Stimulated activated CD8-positive, alpha-beta memory T cell treated with anti-CD3 and anti-CD28 coated beads, Interleukin-15, amount 100 ng/mL, for 48 hours (primary cell): ENCODE data around the gene PARD3.

Experiments
- DNase-seq, 2 donors: peaks; one replicate each; pipeline ENCODE4 v3.0.0-alpha.2; 2020; ENCODE audit warnings: low read depth in 2 of 2

The PARD3 gene

DNA sequence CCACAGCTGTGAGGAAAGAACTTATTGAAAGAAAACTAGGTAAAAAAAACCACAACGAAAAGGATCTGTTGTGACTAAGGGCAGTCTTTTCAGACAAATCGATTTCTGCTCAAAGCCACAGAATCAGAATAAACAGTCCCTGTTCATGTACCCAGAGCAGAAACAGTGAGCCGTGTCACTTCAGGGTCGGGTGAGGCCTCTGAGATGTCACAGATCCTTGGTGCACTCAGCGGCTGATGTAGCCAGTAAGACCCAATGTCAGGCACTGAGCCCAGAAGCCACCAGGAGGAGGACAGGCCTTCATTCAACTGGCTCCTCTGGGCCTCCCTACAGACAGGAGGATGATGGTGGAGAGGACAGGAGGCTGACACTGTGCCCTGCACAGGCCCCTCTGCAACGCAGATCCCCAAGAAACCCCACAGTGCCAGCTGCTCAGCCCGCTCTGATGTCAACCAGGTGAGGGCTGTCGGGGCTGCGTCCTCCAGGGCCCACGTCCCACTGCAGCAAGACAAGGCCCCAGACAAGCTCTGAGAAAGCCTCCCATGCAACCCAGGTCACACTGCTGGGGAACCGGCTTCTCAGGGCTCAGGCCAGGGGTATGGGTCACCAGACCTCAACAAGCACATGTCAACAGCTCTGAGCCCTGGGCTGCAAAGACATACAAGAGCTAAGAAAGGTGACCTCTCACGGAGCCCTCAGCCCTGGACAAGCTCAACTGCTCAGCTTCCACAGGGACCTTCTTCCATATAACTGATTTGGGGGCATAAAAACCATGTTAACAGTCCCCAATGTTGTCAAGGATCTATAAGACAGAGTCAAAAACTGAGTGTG, 190.6 kb downstream of the PARD3 start:
- DNase-seq = no peak

DNA sequence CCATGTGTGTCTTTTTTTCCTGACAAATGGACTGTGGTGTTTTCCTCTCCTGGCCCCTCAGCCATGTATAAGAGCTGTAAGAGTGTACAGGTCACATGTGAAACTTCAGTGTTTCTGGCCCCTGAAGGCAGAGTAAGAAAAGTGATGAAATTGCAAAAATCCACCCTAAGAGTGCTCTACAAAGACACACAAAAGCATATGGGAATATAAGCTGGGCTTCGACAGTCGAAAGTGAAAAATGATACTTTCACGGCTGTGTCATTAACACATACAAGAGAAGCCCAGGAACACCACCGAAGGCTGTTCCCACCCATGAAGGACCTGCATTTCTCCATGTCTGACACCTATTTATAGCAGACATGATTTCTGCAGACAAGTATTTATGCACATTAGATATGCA, 192.2 kb downstream of the PARD3 start:
- DNase-seq = no peak

DNA sequence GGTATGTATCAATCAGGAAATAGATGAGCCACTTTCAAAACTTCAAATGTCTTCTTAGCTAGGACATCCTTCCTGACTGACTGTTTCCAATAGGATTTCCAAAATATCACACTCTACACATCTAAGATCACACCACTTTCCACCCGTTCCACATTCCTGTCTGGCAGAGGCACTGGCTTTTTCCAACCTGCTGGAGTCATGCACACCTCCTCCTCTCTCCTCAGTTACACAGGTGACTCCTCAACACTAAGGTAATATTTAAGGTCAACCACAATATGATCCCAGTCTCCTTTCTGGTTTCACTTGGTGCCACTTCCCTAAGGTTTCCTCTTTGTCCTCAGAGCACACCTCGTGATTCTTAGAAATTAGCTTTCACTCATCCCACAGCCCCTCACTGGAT, 196.5 kb downstream of the PARD3 start:
- DNase-seq = no peak

DNA sequence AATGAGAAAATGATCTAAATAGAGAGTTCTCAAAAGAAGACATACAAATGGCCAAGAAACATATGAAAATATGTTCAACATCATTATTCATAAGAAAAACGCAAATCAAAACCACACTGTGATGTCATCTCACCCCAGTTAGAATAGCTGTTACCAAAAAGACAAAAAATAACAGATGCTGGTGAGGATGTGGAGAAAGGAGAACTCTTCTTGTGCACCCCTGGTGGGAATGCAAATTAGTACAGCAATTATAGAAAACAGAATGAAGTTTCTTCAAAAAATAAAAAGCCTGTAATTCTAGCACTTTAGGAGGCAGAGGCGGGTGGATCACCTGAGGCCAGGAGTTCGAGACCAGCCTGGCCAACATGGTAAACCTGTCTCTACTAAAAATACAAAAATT, 199.3 kb downstream of the PARD3 start:
- DNase-seq = no peak

DNA sequence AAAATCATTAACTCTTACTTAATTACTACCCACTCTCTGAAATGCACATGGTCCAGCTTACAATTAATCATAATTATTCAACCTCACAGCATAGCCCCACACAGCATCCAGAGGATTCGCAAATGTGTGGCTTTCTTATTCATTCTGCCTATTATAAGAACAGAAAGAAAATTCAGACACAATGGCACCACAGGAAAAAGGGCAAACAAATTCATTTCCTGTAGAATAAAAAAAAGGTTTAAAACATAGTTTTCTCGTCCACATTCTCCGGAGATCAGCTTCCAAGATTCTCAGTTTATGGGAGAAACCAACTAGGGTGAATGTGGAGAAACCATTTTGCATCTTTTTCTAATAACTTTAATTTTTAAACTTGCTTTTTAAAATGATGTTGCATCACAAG, 201.6 kb downstream of the PARD3 start:
- DNase-seq = no peak

DNA sequence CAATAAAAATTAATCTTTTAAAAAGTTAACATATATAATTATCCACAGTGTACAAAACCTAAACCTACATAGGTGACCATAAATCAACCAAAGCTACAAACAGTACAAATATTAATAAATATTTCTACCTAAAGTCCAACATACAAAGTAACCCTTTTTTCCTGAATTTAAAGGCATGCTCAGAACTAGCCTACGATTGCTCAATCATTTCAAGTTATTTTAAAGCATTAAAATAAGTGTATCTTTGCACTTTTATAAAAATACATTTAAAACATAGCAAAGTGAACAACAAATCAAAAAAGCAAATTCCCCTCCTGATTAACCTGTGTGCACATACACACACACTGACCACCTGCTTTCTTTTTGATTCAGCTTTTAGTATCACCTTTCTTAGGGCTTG, 202.2 kb downstream of the PARD3 start:
- no peak for DNase-seq

DNA sequence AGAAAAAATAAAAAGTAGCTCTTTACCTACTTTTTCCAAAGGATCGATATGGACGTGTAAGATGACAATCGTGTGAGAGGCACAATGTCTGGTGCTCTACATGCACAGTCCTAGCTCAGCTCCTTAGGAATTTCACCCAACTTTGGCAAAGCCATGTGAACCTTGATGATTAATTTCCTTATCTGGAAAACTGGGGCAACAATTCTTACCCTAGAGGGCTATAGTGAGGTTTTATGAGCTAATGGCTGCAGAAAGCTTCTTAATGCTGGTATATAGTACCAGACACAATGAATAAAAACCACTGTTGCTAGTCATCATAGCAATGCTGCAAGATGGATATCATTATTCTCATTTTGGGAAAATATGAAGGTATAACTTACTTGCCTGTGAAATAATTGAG, 202.7 kb downstream of the PARD3 start:
- DNase-seq = no peak

DNA sequence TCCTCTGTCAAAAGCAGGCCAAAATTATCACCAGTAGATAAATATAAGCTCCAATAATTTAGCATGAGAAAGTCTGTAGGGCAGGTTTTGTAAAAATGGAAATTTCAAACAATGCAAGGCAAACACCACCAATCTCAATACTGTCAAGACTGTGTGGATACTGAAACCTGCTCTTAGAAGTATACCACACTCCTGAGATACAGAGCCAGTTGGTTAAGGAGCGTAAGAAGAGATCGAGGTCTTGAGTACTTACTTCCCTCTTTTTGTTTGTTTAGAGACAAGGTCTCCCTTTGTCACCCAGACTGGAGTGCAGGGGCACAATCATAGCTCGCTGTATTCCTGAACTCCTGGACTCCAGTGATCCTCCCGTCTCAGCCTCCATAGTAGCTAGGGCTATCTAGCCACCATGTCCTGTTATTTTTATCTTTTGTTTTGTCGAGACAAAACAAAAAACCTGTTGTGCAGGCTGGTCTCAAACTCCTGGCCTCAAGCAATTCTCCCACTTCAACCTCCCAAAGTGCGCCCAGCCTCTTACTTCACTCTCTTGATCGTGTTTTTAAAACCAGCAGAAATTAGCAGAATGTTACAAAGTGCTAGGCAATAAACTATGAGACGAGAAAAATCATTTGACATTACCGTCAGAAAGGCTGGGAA, 205.7 kb downstream of the PARD3 start:
- no peak for DNase-seq

DNA sequence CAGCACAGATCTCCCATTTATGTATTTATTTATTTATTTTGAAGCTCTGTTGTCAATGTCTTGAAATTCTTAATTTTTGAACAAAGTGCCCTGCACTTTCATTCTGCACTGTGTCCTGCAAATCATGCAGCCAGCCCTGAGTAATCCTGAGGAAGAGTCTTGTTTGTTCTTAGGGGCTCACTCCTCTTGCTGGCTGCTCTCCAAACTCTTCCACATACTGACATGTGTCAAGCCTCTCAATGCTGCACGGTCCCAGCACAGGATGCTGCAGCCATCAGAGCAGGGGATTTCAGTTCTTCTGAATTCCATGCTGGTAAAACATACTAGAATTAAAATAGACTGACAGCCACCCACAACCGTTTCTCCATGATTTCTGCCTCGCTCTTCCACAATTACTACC, 207.2 kb downstream of the PARD3 start:
- DNase-seq = no peak

DNA sequence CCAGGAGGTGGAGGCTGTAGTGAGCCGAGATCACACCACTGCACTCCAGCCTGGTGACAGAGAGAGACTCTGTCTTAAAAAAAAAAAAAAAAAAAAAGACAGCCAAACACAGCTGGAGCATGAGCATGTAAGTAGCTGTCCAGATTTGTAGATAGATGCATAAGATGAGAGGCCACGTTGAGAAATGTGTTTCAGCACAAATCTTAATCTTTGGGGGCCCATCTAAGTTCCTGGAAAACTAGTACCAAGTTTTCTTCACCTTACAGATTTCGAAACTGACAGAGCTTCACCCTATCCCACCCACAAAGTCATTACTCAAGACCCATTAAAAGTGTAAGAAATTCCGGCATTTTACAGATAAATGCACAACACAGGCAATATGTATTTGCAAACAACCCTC, 208.2 kb downstream of the PARD3 start:
- no peak for DNase-seq

DNA sequence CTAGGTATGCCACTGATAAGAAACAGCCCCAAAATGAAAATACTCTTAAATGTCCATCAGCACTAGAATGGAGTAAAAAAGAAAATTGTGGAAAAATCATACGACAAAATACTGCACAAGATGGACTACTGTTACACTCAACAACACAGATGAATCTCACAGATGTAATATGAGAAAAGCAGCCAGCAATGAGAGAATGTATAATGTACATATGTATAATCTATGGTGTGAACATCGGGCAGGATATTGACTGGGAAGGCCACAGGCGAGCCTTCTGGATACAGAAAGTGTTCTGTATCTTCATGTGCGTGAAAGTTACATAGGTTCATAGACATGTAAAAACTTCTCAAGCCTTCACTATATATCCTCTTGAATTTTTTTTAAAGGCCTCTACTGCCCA, 212.6 kb downstream of the PARD3 start:
- no peak for DNase-seq

DNA sequence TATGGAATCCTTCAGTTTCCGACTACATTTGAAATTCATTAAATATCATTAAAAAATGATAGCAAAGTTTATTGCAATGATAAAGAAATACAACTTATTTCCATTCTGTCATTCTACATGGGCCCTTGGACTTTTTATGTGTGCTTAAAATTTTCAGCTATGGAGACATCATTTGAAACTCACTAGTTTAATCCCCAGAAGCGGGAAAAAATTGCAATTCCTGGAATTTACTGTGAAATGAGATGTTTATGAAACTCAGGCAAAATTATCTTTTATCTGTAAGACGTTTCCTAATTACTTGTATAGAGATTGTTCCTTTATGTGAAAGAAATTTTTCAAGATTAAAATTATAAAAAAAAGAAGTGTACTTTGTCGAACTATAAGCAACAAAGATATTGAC, 213.4 kb downstream of the PARD3 start:
- DNase-seq = no peak

DNA sequence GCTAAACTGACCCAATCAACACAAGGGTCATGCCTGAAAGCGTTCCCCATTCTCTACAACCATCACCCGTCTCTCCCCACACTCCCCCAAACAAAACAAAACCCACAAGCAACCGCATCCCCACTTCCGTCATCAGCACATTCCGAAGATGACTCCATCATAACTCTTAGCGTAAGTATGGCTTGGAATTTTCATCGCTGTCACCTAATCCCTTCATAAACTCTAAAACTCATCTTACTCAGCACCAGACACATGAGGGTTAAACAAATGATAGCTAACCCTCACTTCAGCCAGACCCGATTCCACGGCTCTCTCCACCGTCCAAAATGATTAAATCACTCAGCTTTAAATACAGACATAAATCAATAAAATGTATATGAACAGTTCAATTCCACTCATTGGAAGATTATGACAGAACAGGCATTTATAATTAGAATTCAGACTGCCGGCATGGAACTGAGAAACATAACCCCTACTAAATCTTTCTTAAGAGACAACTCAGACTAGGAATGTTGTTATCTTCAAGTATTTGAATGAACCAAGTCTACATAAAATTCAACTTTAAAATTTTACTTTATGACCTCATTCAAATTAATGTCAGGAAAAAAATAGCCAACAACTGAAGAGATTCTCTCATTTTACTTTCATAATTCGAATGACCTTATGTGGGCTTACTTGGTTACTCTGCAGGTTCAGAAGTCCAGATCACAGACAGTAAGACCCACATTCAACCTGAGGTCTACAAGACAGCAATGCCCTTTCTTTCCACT, 215.9 kb downstream of the PARD3 start:
- no peak for DNase-seq

DNA sequence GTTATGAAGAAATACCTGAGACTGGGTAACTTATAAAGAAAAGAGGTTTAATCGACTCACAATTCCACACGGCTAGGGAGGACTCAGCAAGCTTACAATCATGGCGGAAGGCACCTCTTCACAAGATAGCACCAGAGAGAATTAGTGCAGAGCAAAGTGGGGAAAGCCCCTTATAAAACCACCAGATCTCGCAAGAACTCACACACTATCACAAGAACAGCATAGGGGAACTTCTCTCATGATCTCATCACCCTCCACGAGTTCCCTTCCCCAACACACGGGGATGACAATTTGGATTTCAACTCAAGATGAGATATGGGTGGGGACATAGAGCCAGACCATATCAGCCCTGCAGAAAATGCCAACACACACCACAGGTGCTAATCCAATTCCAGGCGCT, 218.7 kb downstream of the PARD3 start:
- no peak for DNase-seq

DNA sequence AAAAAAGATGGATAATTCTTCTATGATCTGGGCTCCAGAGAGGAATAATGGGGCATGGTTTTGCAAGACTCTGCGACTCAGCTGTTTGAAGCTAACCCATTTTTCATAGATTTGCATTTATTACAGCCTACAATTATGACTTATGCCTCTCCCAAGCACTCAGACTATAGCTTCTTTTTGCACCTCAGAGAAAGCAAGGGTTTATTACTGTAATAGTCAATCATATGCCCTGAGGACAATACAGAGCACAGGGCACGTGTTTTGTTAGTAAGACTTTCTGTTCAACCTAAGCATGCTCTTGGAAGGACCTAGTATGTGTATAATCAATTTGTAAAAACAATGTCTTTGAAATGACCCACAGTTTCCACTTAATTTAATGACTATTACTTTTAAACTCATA, 221.2 kb downstream of the PARD3 start:
- DNase-seq = no peak

DNA sequence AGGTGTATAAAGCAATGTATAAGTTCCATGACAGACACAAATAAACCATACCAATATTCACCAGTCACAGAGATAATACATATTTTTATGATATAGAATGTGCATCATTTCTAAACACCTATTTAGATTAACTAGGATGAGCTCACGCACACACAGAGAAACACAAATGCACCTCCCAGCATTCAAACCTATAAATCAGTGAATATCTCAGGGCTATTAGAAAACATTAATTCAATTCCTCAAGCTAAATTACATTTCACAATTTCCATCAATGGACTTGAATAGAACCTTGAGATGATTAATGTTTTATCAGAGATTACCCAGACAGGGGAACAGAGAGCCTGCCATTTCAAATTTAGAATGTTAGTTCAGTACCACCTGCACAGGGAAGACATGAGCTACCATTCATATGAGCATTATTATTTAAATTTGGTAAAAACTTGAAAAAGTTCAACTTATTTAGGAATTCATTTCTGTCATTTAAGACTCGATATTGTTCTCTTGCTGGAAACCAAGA, 221.7 kb downstream of the PARD3 start:
- DNase-seq = no peak

DNA sequence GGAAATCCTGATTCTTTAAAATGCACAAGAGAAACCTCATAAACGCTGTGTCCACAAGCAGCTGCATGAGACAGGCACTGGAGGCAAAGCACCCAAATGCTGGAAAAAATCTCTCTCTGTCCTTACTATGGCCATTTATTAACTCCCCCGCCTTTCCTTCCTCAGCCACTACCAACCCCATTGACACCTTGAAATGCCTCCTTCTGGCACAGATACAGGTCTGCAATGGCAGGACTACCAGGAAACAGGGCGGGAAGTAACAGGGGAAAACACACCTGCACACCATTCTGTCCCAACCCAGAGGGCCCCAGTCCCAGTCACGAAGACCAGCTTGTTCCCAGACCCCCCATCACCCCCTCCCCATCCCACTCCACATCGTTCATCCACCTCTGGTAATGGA, 224.3 kb downstream of the PARD3 start:
- no peak for DNase-seq

DNA sequence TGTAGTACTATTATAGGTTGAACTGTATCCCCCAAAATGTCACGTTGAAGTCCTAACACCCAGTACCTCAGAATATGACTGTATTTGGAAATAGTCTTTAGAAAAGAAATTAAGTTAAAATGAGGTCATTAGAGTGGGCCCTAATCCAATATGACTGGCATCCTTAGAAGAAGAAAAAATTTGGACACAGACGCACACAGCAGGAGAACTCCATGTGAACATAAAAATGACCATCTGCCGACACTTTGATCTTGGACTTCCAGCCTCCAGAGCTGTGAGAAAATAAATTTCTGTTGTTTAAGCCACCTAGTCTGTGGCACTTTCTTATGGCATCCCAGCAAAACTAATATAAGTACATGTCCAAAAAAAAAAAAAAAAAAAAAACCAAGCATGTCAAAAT, 225.8 kb downstream of the PARD3 start:
- DNase-seq = no peak

DNA sequence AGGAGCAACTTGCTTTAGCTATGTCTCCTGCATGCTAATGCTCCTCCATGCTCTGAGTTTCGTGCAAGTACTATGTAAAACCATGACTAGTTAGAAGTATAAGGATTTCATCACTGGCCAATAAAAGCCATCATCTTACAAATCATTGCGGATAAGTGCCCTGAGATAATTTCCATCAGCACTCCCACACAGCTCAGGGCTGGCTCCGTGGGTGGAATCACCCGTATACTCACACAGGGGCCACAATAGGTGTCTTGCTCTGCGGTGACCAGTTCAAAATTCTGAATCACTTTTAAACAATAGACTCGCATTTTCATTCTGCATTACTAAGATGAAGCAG, 227.4 kb downstream of the PARD3 start:
- no peak for DNase-seq

DNA sequence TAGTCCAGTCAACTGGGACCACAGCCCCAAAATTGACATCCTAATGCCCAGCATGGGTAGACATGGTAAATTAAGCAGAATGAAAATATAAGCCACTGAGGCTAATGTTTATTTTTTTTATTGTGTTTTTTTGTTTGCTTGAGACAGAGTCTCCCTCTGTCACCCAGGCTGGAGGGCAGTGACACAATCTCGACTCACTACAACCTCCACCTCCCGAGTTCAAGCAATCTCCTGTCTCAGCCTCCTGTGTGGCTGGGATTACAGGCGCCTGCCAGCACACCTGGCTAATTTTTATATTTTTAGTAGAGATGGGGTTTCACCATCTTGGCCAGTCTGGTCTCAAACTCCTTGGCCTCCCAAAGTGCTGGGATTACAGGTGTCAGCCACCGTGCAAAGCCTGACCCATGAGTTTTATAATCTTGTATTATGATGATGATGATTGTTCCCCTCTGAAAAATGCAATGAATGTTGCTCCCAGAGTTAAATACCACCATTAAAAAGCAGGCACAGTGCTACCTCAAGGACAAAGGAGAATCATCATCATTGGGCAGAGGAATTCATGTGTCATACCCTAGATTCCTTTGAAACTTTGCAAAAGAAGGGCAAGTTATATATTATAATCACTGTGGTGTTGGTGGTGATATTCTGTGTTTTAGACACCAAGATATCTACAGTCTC, 228.0 kb downstream of the PARD3 start:
- no peak for DNase-seq

DNA sequence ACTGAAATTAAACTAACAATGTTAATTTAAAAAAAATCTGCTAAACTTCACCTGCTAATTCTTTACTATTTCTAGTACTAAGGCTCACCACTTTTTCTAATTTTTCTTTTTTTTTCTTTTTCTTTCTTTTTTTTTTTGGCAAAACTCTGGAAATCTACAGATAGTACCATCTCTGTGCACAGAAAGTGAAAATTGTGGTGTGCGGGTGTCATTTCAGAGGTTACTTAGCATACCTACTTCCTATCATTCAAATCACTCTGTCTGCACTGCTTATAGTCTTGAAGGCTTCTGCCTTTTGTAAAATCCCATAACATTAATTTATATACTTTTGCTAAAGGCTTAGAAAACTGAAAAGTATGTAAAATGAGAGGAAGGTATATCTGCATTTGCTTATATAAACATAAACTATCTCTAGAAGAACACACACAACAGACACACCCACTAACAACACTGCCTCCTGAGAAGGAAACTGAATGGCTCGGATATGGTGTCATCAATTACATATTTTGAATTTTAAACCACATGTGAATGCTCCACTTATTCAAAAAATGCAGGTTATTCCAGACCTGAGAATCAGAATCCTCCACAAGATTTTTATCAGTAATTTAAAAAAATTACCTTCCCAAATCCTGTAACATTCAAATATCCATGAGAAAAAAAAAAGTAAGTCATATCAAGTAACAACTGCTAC, 229.5 kb downstream of the PARD3 start:
- no peak for DNase-seq

DNA sequence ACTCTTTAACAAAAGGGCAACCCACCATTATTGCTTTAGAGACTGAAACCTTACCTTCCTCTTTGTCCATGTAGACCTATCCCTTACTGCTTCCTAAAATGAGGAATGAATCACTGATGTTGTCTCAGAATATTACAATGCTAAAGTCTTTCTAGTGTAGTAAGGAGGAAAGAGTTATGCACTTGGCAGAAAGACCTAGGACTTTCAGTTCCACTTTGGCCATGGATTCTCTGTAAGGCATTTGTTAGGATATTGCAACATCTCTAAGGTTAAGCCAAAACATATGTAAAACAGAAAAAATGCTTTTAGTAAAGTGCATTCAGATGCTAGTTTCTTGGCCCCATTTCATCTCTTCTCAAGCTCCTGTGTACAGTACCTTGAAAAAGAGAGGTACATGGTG, 230.9 kb downstream of the PARD3 start:
- no peak for DNase-seq
